HepG2 (cell line): ENCODE measurements around the gene BRMS1. TPM values are rescaled to one million over a fixed set of nuclear protein-coding genes. Genes with fewer than 3 reads are reported as not detected.

ENCODE experiments used
- FLYWCH1 ChIP-seq: sonication (generic); formaldehyde crosslinking; IDR thresholded peaks from 2 replicates; pipeline ENCODE4 v1.8.1; 2023; ENCODE audit warnings: mild to moderate bottlenecking, missing genetic modification reagents
- KDM5A ChIP-seq: fragments of 200-600 bp; sonication (generic); IDR thresholded peaks from 2 replicates; pipeline ENCODE4 v1.7.0; 2018; ENCODE audit warnings: antibody characterized with exemption, mild to moderate bottlenecking, low read length, borderline replicate concordance
- MIER2 ChIP-seq: IDR thresholded peaks from 2 replicates; pipeline ENCODE4 v1.6.1; 2016; ENCODE audit warnings: missing biosample characterization, missing genetic modification reagents
- MTA3 ChIP-seq: sonication (generic); formaldehyde crosslinking; IDR thresholded peaks from 2 replicates; pipeline ENCODE4 v1.4.0; 2020; ENCODE audit warnings: missing genetic modification reagents
- NR2F6 ChIP-seq, 2 experiments: IDR thresholded peaks; 2 replicates each; pipeline ENCODE4 v1.6.1; 2016; ENCODE audit warnings: antibody characterized with exemption in 1 of 2, mild to moderate bottlenecking in 1 of 2
- PREB ChIP-seq: sonication (generic); formaldehyde crosslinking; IDR thresholded peaks from 2 replicates; pipeline ENCODE4 v1.4.0; 2020; ENCODE audit warnings: missing genetic modification reagents
- STAT5B ChIP-seq: sonication (generic); formaldehyde crosslinking; IDR thresholded peaks from 2 replicates; pipeline ENCODE4 v1.4.0; 2020; ENCODE audit warnings: missing genetic modification reagents
- ZNF317 ChIP-seq: sonication (generic); formaldehyde crosslinking; IDR thresholded peaks from 2 replicates; pipeline ENCODE4 v1.5.0; 2020; ENCODE audit warnings: mild to moderate bottlenecking, missing genetic modification reagents
- ZNF407 ChIP-seq: sonication (generic); formaldehyde crosslinking; IDR thresholded peaks from one replicate; pipeline ENCODE4 v1.5.1; 2020; ENCODE audit warnings: mild to moderate bottlenecking, missing genetic modification reagents; ENCODE audit errors: not compliant biosample characterization
- ZNF501 ChIP-seq: sonication (generic); formaldehyde crosslinking; IDR thresholded peaks from 2 replicates; pipeline ENCODE4 v1.5.1; 2020; ENCODE audit warnings: mild to moderate bottlenecking, moderate library complexity, missing genetic modification reagents
- ZNF784 ChIP-seq: sonication (generic); formaldehyde crosslinking; IDR thresholded peaks from 2 replicates; pipeline ENCODE4 v1.5.1; 2020; ENCODE audit warnings: missing genetic modification reagents, mild to moderate bottlenecking, borderline replicate concordance
- ZNF879 ChIP-seq: sonication (generic); formaldehyde crosslinking; IDR thresholded peaks from 2 replicates; pipeline ENCODE4 v1.8.1; 2023; ENCODE audit warnings: missing genetic modification reagents
- polyA plus RNA-seq, 8 experiments: library from polyadenylated mRNA; depleted of rRNA in 3 of 8; stranded (reverse) in 7 of 8; unstranded in 1 of 8; fragments of >200 nt; fragmentation: Illumina TruSeq in 4 of 8; extraction: Trizol in 4 of 8; gene quantifications; 2 replicates each; pipeline versions ENCODE4 v1.2.1 to v1.2.3, GENCODE V29; 2011 to 2016; ENCODE audit warnings: low read depth in 4 of 8, missing spikeins in 1 of 8, mixed read lengths in 1 of 8; ENCODE audit not compliant: insufficient read depth in 1 of 8
- total RNA-seq, 5 experiments: library from RNA; depleted of rRNA; stranded (reverse); fragments of >200 nt; fragmentation: Illumina TruSeq; extraction: Trizol; gene quantifications; 2 replicates each; pipeline ENCODE4 v1.2.3, GENCODE V29; 2016; ENCODE audit warnings: low read depth in 1 of 5
- TF ChIP-seq, protein P1 (sequence below): sonication (generic); formaldehyde crosslinking; IDR thresholded peaks from 2 replicates; pipeline ENCODE4 v1.8.0; 2022; ENCODE audit warnings: mild to moderate bottlenecking, missing genetic modification reagents, borderline replicate concordance

BRMS1 gene
- total and polyA plus RNA-seq, 2 of the 13 experiments (the other 11 are each of a cell fraction or from before 2014, with no cell fraction given): 15.8 to 55.7 TPM

- TF ChIP-seq, protein P1, sequence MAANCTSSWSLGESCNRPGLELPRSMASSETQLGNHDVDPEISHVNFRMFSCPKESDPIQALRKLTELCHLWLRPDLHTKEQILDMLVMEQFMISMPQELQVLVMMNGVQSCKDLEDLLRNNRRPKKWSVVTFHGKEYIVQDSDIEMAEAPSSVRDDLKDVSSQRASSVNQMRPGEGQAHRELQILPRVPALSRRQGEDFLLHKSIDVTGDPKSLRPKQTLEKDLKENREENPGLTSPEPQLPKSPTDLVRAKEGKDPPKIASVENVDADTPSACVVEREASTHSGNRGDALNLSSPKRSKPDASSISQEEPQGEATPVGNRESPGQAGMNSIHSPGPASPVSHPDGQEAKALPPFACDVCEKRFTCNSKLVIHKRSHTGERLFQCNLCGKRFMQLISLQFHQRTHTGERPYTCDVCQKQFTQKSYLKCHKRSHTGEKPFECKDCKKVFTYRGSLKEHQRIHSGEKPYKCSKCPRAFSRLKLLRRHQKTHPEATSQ: 0 out of 2 replicates have a peak, but pooled peaks have one; percentile 71
- TF ChIP-seq ZNF879 (CRISPR knock-in tag): no peak
- TF ChIP-seq FLYWCH1 (CRISPR knock-in tag): 0 out of 2 replicates have a peak, but pooled peaks have one; percentile 34
- peak; percentile 40; the same call in 1 of the 2 replicates for TF ChIP-seq ZNF501 (CRISPR knock-in tag)
- TF ChIP-seq ZNF784: no peak
- no peak for TF ChIP-seq ZNF407 (CRISPR knock-in tag)
- peak; percentile 45; the same call in 1 of the 2 replicates for TF ChIP-seq ZNF317 (CRISPR knock-in tag)
- no peak for TF ChIP-seq STAT5B (CRISPR knock-in tag)
- TF ChIP-seq MTA3 (CRISPR knock-in tag): no peak
- TF ChIP-seq MIER2: peak; percentile 62; the same call in 1 of the 2 replicates
- TF ChIP-seq KDM5A: peak; percentile 99
- no peak for TF ChIP-seq PREB (CRISPR knock-in tag)
- TF ChIP-seq NR2F6 (IDR thresholded peaks at IDR 0.05): no peak
- TF ChIP-seq NR2F6 (CRISPR knock-in tag; IDR thresholded peaks at IDR 0.05): 0 out of 2 replicates have a peak, but pooled peaks have one; percentile 21
These were observed at the start of gene BRMS1 (continued) for GRCh38 chr11:66344550-66345315.
